CD4-positive, alpha-beta T cell treated with Interleukin-15 for 4 hours (primary cell): Measurements from ENCODE around the gene LRRC8C.

Experiments
- DNase-seq: peaks from one replicate; pipeline ENCODE4 v3.0.0-alpha.2; 2020; ENCODE audit warnings: low spot score

The LRRC8C gene

DNA sequence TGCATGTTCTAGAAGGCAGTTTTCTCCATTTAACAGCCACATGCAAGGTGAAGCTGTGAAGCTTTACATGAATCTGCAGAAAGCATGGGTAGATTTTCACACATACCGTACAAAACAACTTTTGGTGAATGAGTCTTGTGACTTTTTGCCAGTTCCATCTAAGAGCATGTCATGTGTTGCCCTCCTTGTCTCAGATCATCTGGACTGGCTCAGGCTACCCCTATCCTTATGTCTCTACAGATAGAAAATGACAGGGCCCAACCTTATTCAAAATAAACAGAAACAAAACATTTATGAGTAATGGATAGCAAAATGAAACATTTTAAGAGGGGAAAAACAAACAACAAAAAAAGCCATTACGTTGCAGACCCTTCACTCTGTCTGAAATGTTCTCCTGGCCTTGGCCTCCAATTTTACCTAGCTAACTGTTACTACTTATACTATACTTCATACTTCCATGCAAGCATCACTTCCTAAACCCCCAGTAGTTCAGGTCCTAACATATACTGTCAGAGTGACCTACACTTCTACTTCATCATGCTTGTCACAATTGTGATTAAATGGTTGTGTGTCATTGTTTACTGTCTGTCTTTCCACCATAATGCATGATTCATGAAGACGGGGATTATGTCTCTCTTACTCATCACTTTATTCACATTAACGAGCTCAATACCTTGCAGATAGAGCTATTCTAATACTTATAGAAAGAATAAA, 39.0 kb downstream of the LRRC8C start:
- no peak for DNase-seq

DNA sequence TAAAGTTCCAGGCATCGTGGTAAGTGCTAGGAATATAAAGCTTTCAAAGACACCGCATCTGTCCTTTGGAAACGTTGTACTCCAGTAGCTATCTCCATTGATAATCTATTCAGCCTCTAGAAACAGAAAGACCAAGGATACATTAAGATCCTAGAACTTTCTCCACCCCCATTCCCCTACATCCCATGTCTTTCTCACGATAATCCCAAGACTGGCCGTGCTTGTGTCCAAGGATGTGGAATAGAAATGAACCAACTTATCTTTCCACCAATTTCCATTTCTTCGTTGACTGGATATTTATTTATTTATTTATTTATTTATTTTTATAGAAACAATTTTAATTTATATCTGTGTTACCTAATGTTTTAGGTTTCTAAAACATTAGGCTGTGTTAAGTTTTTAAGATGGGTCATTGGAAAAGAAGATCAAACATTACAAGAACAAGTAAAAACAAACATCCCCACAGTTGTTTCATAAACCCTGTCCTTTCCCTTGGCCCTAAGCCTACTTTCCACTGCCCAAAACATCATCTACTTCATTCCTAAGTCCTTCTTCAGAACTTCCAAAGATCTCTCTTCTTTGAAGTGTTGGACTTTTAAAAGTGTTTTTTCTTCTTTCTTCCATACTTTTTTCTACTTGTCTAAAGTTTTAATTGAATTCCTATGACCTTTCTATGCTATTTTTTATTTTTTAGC, 39.7 kb downstream of the LRRC8C start:
- no peak for DNase-seq

DNA sequence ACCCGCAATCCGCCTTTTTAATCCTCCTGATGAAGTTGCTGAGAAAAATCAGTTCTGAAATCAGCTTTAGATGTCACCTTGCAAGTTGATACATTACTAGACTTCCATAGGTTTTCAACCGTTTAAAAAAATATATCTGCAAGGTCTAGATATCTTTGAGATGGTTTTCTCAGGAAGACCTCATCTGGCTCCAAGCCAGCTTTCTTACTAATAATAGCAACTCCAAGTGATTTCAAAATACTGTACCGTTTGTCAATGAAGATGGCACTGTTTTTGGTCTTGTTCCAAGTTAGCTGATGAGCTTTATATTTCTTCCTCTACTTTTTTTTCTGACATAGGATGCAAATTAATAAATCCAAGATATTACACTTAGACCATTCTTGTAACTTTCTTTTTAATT, 40.3 kb downstream of the LRRC8C start:
- no peak for DNase-seq

DNA sequence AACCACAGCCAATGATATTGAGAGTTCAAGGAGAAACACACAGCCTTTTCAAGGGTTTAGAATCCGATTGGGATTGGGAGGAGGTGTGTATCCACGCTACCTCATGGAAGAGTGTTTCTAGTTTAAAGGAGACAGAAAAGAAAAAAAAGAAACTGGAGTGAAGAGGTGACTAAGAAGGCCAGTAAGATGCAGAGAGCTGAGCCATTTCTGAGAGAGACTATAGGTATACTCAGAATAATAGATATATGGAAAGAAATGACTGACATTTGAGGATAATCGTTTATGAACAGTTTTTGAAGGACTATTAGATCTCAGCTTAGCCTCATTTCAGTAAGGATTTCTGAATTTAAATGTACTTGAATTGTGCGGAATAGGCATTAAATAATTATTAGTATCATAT, 42.8 kb downstream of the LRRC8C start:
- no peak for DNase-seq

DNA sequence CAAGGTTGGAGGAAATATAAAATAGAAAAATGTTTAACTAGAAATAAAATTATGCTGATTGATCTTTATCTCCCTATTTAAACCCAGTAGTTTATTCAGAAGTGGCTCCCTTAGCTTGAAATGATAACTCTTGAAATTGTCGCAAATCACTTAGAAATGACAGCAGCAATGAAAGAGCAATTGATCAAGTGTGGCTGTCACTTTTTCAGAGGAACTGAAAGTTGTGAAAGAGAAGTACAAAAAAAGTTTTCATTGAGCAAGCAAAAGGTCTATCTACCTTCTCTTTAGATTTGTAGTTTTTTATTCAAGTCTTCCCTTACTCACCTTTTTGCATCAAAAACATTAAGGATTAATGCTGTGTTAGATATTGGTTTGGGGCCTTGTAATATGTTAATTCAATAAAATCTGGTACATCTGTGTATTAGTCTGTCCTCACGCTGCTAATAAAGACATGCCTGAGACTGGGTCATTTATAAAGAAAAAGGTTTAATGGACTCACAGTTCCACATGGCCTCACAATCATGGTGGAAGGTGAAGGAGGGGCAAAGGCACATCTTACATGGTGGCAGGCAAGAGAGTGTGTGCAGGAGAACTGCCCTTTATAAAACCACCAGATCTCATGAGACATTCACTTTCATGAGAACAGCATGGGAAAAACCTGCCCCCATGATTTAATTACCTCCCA, 48.3 kb downstream of the LRRC8C start:
- no peak for DNase-seq

DNA sequence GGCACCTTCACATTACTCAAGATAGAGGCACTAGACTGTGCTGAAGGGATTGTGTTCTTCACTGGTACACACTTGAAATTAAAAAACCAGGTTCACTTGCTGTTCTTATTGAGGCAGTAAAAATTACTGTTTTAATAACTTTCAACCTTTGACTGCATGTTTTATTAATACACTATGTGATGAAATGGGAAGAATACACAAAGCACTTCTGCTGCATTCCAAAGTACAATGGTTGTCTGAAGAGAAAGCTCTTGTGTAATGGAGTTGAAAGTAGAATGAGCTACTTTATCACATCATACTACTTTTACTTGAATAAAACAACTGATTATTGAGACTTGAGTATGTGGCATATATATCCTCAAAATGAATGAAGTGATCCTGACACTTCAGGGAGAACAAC, 49.7 kb downstream of the LRRC8C start:
- DNase-seq, result no peak

DNA sequence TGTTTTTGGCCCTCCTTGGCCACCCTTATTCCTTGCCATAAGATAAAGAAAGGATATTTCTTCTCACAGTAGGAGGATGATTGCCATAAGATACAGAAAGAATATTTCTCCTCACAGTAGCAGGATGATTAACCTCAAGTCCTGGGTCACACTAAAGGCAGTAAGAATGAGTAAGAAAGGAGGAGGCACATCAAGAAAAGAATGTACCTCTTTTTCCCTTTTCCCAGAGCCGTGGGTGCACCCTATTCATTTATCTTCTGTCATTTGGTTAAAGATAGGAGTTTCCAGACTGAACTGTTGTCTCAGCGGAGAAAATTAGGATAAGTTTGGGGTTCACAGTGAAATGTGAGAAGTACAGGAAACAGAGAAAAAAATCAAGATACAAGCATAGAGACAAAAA, 52.5 kb downstream of the LRRC8C start:
- no peak for DNase-seq

DNA sequence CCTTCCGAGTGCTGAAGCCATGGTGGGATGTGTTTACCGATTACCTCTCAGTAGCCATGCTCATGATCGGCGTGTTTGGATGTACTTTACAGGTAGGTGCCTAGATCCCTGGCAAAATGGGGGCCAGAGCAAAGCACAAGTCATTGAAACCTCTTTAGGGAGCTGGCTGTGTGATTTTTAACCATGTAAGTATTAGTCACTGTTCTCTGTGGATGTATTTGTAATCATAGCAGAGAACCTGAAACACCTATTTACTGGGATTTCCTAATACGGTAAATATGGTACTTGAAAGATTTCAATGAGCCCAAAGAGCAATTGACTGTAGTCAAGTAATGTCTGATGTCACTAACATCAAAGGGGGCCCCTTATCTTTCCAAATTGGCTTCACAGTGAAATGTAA, 53.6 kb downstream of the LRRC8C start:
- no peak for DNase-seq

DNA sequence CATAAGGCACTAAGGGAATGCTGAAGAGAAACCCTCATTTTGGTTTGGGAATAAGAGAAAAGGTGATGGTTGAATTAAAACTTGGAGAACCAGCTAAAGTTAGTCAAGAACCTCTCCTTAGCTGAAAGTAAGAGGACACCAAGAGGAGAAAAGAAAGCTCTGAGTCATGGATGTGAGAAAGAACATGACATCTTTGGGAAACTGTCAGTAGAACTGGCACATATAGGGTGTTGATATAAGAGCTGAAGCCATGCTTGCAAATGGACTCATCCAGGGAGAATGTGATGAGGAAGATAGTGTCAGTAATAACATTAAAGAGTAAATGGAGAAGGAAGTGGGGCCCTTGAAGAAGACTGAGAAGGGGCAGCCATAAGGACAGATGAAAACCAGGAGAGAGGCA, 54.3 kb downstream of the LRRC8C start:
- no peak for DNase-seq

DNA sequence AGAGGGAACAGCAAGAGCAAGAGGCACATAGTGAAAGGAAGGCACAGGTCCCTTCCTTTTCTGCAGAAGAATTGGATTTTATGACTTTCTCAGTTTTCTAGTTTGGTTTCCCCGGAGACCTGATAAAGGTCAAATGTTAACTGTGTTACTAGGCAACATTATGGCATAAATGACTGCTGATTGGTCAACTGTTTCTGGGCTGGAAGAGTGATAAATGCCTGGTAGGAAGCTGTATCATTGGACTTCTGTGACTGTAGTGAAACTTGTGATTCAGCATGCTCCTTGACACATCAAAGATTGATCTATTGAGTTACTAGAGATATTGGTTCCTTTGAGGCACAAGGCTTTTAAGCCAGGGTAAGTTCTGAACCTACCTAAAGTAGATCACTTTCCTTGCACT, 55.7 kb downstream of the LRRC8C start:
- no peak for DNase-seq

DNA sequence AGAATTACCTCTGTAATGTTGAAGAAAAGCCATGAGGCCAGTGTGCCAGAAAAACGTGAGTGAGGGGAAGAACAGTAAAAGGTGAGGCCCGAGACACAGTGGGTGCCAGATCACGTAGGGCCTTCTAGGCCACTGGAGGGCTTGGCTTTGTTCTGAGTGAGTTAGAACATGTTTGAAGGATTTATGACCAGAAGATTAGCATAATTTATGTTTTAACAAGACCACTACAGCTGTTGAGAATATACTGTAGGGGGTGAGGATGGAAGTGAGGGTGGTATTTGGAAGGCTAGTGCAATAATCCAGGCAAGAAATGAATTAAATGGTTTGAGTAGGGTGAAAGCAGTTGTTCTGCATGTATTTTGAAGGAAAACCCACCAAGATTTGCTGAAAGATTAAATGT, 56.3 kb downstream of the LRRC8C start:
- DNase-seq, result no peak

DNA sequence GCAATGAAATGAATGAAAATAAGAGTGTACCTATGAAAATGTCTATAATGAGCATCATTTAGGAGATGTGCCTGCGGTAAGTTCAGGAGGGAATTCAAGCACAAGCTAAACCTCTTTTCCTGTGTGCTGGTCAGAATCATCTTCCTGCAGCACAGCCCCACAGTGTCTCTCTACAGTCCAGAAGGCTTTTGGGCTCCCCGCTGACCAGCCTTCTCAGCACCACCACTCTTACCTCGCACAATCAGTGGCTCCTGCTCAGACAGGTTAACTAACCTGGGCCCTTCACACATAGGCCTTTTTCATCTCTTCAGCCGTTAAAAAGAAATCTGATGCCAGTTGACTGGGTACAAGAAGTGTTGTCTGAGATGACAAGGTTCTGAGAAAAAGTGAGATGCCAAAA, 57.7 kb downstream of the LRRC8C start:
- no peak for DNase-seq

DNA sequence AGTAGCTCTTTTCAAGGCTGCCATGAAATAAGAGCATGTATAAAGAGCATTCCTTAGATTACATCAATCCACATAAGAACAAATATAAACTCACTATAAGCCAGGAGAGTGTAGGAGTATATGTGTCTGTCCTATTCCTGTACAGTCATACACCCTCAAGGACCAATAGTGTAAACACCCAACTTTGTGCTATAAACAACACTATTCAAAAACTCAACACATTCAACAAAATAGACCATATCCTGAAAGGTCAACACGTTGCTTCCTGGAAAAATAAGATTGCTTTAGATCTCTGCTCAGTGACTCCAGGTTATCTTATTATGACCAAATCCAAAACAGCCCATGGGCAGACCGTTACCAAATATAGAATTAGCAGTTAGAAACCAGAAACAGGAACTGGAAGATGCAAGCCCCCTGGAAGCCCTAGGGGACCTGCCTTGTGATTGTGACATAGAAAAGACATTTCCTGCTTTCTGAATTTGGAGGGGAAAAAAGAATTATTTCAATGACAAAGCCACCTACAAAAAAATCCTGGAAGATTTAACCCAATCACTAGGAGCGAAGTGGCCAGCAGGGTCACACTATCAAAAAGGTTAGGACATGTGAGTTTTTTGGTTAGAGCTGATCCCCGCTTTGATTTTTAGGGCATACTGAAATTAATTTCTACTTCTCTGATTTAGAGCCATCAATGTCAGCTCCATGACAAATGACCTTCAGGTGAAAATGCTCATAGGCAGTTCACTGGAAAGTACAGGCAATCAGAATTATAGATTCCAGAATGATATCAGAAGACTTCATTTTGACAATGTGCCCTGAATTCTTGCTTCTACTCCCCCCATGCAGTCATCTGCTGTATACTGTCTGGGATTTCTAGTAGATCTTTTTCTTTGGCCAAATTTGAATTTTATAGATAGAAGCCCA, 59.9 kb downstream of the LRRC8C start:
- no peak for DNase-seq

DNA sequence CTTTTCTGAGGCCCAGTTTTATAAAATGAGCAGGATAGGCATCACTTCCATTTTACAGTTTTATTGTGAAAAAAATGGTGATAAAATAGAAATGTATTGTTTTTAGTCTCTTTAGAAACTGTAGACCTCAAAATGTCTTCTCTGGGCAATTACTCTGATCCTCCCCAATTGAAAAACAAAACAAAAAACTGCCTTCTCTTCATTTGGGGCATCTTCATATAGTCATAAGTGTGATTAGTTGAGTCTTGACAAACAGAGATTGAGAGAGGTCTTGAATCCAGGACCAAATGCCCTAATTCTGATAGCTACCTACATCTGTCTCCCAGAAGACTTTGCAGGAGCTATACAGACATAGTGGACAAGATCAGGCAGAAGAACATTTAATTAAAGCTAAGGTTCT, 62.9 kb downstream of the LRRC8C start:
- DNase-seq, result no peak

DNA sequence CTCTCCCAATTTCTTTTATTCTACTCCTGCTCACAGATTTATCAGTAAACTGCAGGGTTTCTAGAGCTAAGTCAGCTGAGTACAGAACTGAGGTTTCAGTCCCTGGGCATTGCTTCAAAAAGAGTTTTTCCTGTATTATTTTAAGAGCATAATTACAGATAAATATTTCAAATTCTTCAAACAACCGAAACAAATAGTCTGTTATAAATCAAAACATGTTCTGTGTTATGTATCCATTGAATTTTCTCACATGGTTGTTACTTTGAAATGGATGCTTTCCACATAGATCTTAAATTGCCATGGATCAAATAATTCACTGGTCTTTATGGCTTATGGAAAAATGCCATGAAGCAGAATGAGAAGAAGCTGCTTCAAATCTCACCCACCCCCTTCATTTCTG, 64.5 kb downstream of the LRRC8C start:
- DNase-seq, result no peak

DNA sequence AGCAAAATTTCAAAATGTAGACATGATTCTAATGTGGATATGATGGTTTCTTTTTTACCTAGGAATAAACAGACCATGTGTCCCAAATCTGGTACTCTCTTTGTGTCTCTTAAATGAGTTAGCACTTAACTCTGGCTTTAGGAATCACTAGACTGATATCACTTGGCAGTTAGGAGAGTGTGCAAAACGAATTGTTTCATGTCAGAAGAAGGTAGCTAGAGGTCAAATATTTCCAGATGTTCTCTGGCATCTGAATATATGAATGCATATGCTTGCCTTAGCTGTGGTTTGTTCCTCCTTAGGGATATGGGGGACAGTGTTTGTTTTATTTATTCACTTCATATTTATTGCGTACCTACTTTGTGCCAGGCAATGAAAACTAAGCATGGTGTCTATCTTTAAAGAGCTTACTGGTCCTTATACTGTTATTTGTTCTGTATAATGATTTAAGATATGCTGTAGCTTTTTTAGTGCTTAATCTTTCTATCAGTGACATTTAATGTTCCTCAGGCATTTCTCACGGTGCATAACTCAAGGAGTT, 65.2 kb downstream of the LRRC8C start:
- DNase-seq, result no peak

DNA sequence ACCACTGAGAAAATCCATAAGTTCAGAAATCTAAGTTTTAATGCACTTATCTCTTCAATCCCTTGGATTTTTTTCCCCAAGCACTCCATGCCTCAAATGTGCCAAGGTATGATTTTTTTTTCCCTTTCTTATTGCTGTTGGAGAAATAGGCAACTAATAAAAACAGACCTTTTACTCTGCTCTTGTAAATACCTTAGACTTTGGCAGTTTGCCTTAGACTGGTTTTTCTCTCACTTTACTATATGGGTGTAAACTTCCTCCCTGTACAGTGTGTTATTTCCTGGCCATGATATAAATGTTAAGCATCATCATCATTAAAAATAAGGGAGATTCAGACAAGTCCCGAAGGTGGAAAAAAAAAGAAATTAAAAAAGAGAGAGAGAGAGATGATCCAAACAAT, 65.7 kb downstream of the LRRC8C start:
- DNase-seq, result peak; percentile 37

DNA sequence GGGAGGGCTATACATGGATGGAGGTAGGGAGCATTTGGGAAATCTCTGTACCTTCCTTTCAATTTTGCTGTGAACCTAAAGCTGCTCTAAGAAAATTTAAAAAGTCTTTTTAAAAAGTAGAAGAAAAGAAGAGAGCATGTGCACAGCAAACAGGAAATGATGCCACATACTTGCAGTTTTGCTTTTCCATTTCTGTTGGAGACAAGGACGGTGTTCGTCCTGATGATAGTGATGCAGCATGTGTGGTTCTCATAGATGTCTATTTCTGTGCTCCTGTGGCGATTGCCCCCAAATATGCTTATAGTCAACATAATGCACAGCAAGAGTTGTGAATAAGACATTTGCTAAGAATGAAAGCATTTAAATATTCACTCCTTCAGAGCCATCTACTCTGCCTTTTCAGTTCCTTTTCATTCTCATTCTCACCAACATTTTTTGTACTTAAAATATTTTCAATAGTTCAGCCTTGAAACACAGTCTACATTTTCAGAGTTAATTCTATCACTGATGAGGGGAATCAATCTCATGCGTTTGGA, 66.6 kb downstream of the LRRC8C start:
- no peak for DNase-seq

DNA sequence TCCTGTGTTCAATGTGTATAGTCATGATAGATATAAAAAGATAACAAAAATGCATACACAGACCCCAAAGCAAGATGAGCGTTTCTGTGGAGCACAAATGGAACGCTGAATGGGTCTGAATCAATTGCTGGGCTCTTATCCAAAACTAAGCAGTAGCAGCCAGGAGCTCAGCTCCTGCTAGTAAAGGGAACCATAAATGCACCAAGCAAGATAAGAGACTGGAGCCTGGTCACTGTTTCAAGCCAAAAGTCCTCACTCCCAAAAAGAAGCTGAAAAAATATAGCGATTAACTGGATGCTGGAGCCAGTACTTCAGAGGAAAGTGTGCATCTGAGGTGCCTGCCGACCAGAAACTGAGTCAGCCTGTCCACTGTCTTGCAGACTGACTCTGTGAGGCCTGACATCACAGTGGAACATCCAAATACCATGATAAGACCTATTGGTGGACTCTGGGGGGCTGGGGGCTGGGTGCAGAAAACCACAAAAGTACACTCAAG, 68.9 kb downstream of the LRRC8C start:
- DNase-seq, result no peak

DNA sequence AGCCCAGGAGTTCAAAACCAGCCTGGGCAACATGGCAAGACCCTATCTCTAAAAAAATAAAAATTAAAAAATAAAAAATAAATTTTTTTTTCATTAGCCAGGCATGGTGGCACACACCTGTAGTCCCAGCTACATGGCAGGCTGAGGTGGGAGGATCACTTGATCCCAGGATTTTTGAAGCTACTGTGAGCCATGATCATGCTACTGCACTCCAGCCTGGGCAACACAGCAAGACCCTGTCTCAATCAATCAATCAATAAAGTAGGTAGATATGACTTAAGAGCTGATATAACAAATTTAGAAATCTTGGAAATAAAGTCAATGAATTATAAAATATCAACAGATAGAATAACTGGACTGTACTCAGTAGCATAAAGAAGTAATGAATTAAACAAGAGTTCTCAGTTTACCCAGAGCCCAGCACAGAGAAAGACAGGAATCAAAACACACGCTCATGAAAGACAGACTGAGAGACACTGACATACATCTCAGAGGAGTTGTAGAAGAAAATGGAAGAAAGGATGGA, 69.7 kb downstream of the LRRC8C start:
- DNase-seq, result no peak

DNA sequence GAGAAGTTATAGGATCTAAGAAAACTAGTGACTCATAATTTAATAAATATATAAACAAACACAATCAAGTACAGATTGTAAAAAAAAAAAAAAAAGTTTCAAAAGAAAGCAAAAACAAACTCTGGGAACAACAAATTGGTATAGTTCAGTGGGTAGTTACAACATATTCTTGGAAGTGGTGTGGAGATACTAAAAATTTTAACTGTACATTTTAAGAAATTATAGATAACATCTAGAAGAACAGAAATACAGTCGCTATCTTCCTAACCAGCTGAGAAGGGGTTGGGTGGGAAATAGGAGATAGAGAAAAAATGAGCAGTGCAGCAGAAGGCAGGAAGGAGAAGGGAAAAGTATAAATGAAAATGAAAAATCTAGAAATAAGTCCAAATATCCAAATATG, 70.5 kb downstream of the LRRC8C start:
- DNase-seq, result no peak
